Endothelial cell of umbilical vein (primary cell): ENCODE data around the gene FHIT. TPM values are rescaled to one million over a fixed set of nuclear protein-coding genes. Genes with fewer than 3 reads are reported as not detected.

Experiments
- BruUV-seq: library from RNA; stranded (reverse); fragments of 400-500 nt; replicated peaks from 2 replicates; lab custom pipeline; 2021; lab: Mats Ljungman, UMichigan
- CTCF ChIA-PET: fragments of 300-600, 350-600 bp; sonication (Branson Sonifier 250); formaldehyde crosslinking; loops from one replicate; lab custom pipeline; 2021; ENCODE audit warnings: antibody characterized with exemption, inconsistent platforms; lab: Charles Lee
- POLR2A ChIA-PET: fragments of 300-600, 350-600 bp; sonication (Branson Sonifier 250); formaldehyde crosslinking; loops from one replicate; lab custom pipeline; 2021; ENCODE audit warnings: antibody characterized with exemption, inconsistent platforms; lab: Charles Lee
- DNase-seq: peaks from one replicate; pipeline ENCODE4 v3.0.0-alpha.2; 2011; ENCODE audit warnings: low read depth, low spot score
- FAIRE-seq: peaks from 2 replicates; lab custom pipeline; 2011; peaks lifted over from hg19 to GRCh38; lab: Jason Lieb, UNC
- H2AFZ ChIP-seq: 2 replicates; pipeline ENCODE4 v1.6.0; 2012; ENCODE audit warnings: low read depth, low read length, control low read depth, inconsistent platforms
- H3K27ac ChIP-seq: 2 replicates; pipeline ENCODE4 v1.5.1; 2011; ENCODE audit warnings: low read depth, mild to moderate bottlenecking, control low read depth, low read length, moderate library complexity; ENCODE audit not compliant: insufficient read depth
- H3K27me3 ChIP-seq, 2 experiments: 2 replicates each; pipeline versions ENCODE4 v1.6.0 to v1.6.1; 2011; ENCODE audit warnings: low read length in 2 of 2, mixed read lengths in 1 of 2; ENCODE audit not compliant: control insufficient read depth in 2 of 2, insufficient read depth in 2 of 2
- H3K36me3 ChIP-seq, 2 experiments: 2 replicates in 1 of 2; 3 replicates in 1 of 2; pipeline ENCODE4 v1.5.1; 2011; ENCODE audit warnings: low read length in 2 of 2, mild to moderate bottlenecking in 1 of 2, moderate library complexity in 1 of 2; ENCODE audit not compliant: control insufficient read depth in 2 of 2, insufficient read depth in 2 of 2; ENCODE audit errors: extremely low read depth in 1 of 2
- H3K4me1 ChIP-seq: 3 replicates; pipeline ENCODE4 v1.5.1; 2011; ENCODE audit warnings: mild to moderate bottlenecking, low read length; ENCODE audit not compliant: control insufficient read depth, insufficient read depth; ENCODE audit errors: extremely low read depth
- H3K4me2 ChIP-seq: 2 replicates; pipeline ENCODE4 v1.6.1; 2011; ENCODE audit warnings: low read length, control low read depth, mixed read lengths; ENCODE audit not compliant: insufficient read depth
- H3K4me3 ChIP-seq, 3 experiments: fragments of 200-600 bp in 1 of 3; sonication (generic), shearing (Covaris generic) in 1 of 3; replicated peaks in 1 of 3; 2 replicates each; pipeline ENCODE4 v1.5.1; 2011 to 2016; ENCODE audit warnings: control low read depth in 3 of 3, low read length in 3 of 3, mild to moderate bottlenecking in 2 of 3, inconsistent platforms in 1 of 3, low read depth in 1 of 3, moderate library complexity in 1 of 3; ENCODE audit not compliant: insufficient read depth in 1 of 3
- H3K79me2 ChIP-seq: 2 replicates; pipeline ENCODE4 v1.6.0; 2012; ENCODE audit warnings: low read length, inconsistent platforms; ENCODE audit not compliant: control insufficient read depth, insufficient read depth
- H3K9ac ChIP-seq: replicated peaks from 2 replicates; pipeline ENCODE3; 2011; ENCODE audit warnings: low read length, control low read depth; ENCODE audit not compliant: insufficient read depth; ENCODE audit errors: extremely low read depth
- H3K9me1 ChIP-seq: replicated peaks from 3 replicates; pipeline ENCODE4 v1.6.0; 2011; ENCODE audit warnings: mild to moderate bottlenecking, low read length; ENCODE audit not compliant: control insufficient read depth, insufficient read depth; ENCODE audit errors: extremely low read depth
- H3K9me3 ChIP-seq: replicated peaks from 2 replicates; pipeline ENCODE4 v1.5.1; 2012; ENCODE audit warnings: low read length, inconsistent platforms; ENCODE audit not compliant: control insufficient read depth, insufficient read depth
- H4K20me1 ChIP-seq: replicated peaks from 2 replicates; pipeline ENCODE3; 2011; ENCODE audit warnings: mild to moderate bottlenecking, low read length; ENCODE audit not compliant: control insufficient read depth, insufficient read depth; ENCODE audit errors: extremely low read depth
- CTCF ChIP-seq, 2 donors: IDR thresholded peaks; 1 replicate in 1 of 2; 2 replicates in 1 of 2; pipeline ENCODE4 v1.5.1; 2011; ENCODE audit warnings: low read length in 2 of 2, mild to moderate bottlenecking in 2 of 2, moderate library complexity in 2 of 2, control low read depth in 1 of 2, inconsistent platforms in 1 of 2, low read depth in 1 of 2; ENCODE audit not compliant: insufficient read depth in 1 of 2; ENCODE audit errors: extremely low read depth in 1 of 2
- EZH2 ChIP-seq: IDR thresholded peaks from 2 replicates; pipeline ENCODE4 v1.6.1; 2012; ENCODE audit warnings: borderline replicate concordance, low read depth, mild to moderate bottlenecking, moderate library complexity, low read length, inconsistent platforms; ENCODE audit not compliant: severe bottlenecking
- FOS ChIP-seq: IDR thresholded peaks from 2 replicates; pipeline ENCODE4 v1.6.1; 2011; ENCODE audit warnings: mild to moderate bottlenecking, low read length, moderate library complexity, borderline replicate concordance; ENCODE audit not compliant: insufficient read depth
- GATA2 ChIP-seq: IDR thresholded peaks from 2 replicates; pipeline ENCODE4 v1.7.0; 2011; ENCODE audit warnings: low read depth, mild to moderate bottlenecking, moderate library complexity, mixed read lengths, low read length; ENCODE audit not compliant: insufficient read length, insufficient read depth
- JUN ChIP-seq: IDR thresholded peaks from 2 replicates; pipeline ENCODE4 v1.6.1; 2011; ENCODE audit warnings: borderline replicate concordance, low read depth; ENCODE audit not compliant: insufficient read length, insufficient read depth
- MAX ChIP-seq: IDR thresholded peaks from 2 replicates; pipeline ENCODE4 v1.6.1; 2011; ENCODE audit not compliant: insufficient read depth, insufficient read length
- MYC ChIP-seq: IDR thresholded peaks from one replicate; pipeline ENCODE4 v1.6.1; 2011; ENCODE audit warnings: mild to moderate bottlenecking, low read depth, low read length
- POLR2A ChIP-seq: IDR thresholded peaks from 2 replicates; pipeline ENCODE4 v1.6.1; 2012; ENCODE audit warnings: low read depth, mild to moderate bottlenecking, control low read depth, low read length
- POLR2AphosphoS5 ChIP-seq: IDR thresholded peaks from 2 replicates; pipeline ENCODE4 v1.6.1; 2012; ENCODE audit warnings: low read depth, mild to moderate bottlenecking, control low read depth, low read length, moderate library complexity; ENCODE audit not compliant: insufficient read depth
- dilution Hi-C: fragments of 300-500 bp; cut with MboI; formaldehyde crosslinking; loops from one replicate; pipeline ENCODE4 v1.15.0; 2019; ENCODE audit warnings: low sequenced_read_pairs; ENCODE audit not compliant: extremely low pct_ligation_motif_present
- intact Hi-C: fragments of 100-400 bp; cut with micrococcal nuclease; formaldehyde crosslinking; loops from one replicate; pipeline ENCODE4 v1.10.0; 2022
- polyA plus RNA-seq, 4 experiments: library from polyadenylated mRNA; depleted of rRNA in 3 of 4; stranded (reverse) in 3 of 4; unstranded in 1 of 4; fragments of >200 nt; gene quantifications; 2 replicates each; pipeline versions ENCODE4 v1.2.1 to v1.2.3, GENCODE V29; 2011 to 2012; ENCODE audit warnings: missing spikeins in 1 of 4
- total RNA-seq: library from RNA; stranded (reverse); gene quantifications from 2 replicates; pipeline ENCODE4 v1.2.3, GENCODE V29; 2021

The FHIT gene
- total and polyA plus RNA-seq, 2 donors (not counting 3 experiments of a cell fraction or from before 2014, with no cell fraction given), result 0.47 to 2.2 TPM

GRCh38 chr3:61237858-61238257 lies 13.4 kb downstream of the FHIT start:
- no peak for TF ChIP-seq MAX
- TF ChIP-seq MYC, result no peak
- no peak for TF ChIP-seq EZH2
- no peak for TF ChIP-seq POLR2A
- no peak for TF ChIP-seq GATA2
- no peak for TF ChIP-seq CTCF (IDR thresholded peaks at IDR 0.05; ENCODE audit: extremely low read depth in 1 of 2, insufficient read depth in 1 of 2, low read depth in 1 of 2, low read length in 2 of 2)
- no peaks in the 10 kb centered on the region for H3K36me3 ChIP-seq
- no peak overlapping the region for H3K4me3 ChIP-seq
- FAIRE-seq (no peak), DNase-seq (no peak)
- no peak overlapping the region for H3K9ac ChIP-seq
- ChIA-PET CTCF (no interaction called here), POLR2A (no interaction called here)
- no peaks in the 10 kb centered on the region for H3K9me1 ChIP-seq
- H3K27ac ChIP-seq, result no peak overlapping the region
- dilution Hi-C loops (no loop called here), intact Hi-C loops (no loop called here)
- BruUV-seq, result no TSS peak
- no peaks in the 10 kb centered on the region for H4K20me1 ChIP-seq
- no peak overlapping the region for H2AFZ ChIP-seq
- H3K27me3 ChIP-seq, result no peaks in the 10 kb centered on the region
- no peak overlapping the region for H3K4me2 ChIP-seq
- H3K9me3 ChIP-seq, result no peaks in the 10 kb centered on the region
- H3K4me1 ChIP-seq, result no peaks in the 10 kb centered on the region
- no peaks in the 10 kb centered on the region for H3K79me2 ChIP-seq

- FAIRE-seq (no peak), DNase-seq (no peak)
- H3K79me2 ChIP-seq, result no peaks in the 10 kb centered on the region
- H3K4me3 ChIP-seq, result no peak overlapping the region
- H3K27ac ChIP-seq, result no peak overlapping the region
- H3K9ac ChIP-seq, result no peak overlapping the region
- H4K20me1 ChIP-seq, result no peaks in the 10 kb centered on the region
- H3K36me3 ChIP-seq, result no peaks in the 10 kb centered on the region
- TF ChIP-seq MYC (no peak), CTCF (IDR thresholded peaks at IDR 0.05; ENCODE audit: extremely low read depth in 1 of 2, insufficient read depth in 1 of 2, low read depth in 1 of 2, low read length in 2 of 2) (no peak), POLR2A (no peak), EZH2 (no peak), JUN (no peak), MAX (no peak), GATA2 (no peak), POLR2AphosphoS5 (no peak), FOS (no peak)
- ChIA-PET CTCF (no interaction called here), POLR2A (interaction anchor here (0.6 kb wide), 1 partner anchor 18 kb away, joined by 4 read pairs; no protein-coding TSS in a partner anchor)
- dilution Hi-C loops (no loop called here), intact Hi-C loops (no loop called here)
- no peaks in the 10 kb centered on the region for H3K9me1 ChIP-seq
- no peak overlapping the region for H3K4me2 ChIP-seq
- BruUV-seq, result no TSS peak
- H3K4me1 ChIP-seq, result no peaks in the 10 kb centered on the region
- no peaks in the 10 kb centered on the region for H3K9me3 ChIP-seq
- H2AFZ ChIP-seq, result no peak overlapping the region
- H3K27me3 ChIP-seq, result no peaks in the 10 kb centered on the region
These were observed 14.7 kb downstream of the FHIT start for GRCh38 chr3:61236556-61236955.
